HG03378 (cell line): Measurements from ENCODE around the gene PTPRR.

ENCODE experiments used
- ATAC-seq: cut with Tn5 transposase; IDR thresholded peaks from one replicate; pipeline ENCODE4 v1.9.1; 2021; ENCODE audit warnings: mild to moderate bottlenecking, moderate library complexity; ENCODE audit not compliant: unreplicated experiment

Gene PTPRR

DNA sequence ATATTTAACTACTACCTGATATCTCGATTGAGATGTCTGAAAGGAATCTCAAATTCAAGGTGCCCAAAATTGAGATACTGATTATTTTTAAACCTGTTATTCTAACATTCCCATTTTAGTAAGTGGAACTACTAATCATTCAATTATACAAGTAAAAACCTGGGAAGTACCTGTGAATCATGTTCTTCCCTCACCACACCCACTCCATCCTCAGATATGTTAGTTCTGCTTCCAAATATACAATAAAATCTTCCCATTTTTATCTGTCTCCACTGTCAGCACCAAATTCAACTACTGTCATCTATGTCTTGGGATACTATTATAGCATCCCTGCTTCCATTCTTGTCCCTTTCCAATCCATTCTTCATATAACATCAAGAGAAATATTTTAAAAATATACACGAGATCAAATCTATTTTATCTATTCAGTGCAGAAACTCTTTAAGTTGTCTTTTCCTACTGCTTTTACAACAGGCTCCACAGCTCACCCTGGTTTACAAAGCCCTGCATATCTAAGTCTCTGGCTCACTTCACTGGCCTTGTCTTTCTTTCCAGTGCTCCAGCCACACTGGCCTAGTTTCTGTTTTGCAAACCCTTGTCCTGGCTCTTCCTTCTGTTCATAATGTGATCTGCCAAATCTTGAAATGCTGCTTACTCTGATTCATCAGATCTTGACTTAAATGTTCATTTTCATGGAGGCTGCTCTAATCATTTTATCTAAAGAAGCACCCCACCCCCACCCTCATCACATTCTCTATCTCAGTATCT is 122.3 kb downstream of the PTPRR start:
- no peak for ATAC-seq

DNA sequence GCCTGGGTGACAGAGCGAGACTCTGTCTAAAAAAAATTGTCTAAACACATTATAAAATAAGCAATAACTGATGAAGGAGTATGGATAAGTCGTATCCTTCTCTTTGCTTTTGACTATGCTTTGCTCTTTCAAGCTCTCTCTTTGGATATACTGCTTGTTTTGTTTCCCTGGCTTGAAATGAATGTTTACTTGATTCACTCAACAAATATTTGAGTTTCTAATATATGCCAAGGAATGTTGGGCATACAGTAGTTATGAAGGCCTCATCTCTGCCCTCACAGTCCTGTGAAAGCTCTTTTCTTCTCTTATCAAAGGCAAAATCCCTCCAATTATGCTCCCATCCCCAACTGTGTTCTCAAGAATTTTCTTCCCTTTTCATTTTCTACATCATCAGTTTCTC is 123.5 kb downstream of the PTPRR start:
- ATAC-seq, result no peak

- ATAC-seq, result no peak
Observed at GRCh38 chr12:70795608-70796007, 124.9 kb downstream of the PTPRR start.

DNA sequence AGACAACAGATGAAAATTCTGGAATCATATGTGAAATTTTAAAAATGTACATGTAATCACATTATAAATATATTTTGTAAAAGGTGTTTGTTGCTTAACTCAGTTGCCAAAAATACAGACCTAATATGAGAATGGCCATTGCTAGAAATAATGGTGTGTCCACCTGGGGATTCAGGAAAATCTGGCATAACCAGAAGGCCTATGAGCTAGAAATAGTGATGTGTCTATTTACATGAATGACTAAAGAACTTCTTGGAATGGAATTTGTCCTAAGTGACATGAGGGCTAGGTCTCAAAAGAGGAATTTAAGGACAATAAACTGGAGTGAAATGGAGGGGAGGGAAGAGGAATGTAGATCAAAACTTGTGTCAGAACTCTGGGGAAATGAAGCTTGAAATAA is 126.4 kb downstream of the PTPRR start:
- ATAC-seq, result no peak

DNA sequence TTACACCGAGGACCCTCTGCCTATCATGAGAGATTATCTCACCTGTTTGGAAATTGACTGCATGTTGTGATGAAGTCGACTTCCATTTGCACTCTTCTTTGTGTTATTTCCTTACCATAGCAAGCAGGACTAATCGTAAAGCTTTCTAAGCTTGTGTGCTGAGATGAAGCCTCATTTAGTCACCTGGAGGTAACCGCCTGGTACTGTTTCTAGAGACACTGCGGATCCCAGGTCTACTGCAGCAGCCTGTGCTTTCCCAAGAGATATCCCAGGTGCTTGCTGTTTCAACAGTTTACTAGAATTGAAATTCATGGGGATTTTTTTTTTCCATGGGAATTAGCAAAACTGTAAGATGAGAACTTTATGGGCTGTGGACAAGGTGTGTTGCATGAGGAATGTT is 131.8 kb downstream of the PTPRR start:
- no peak for ATAC-seq

- ATAC-seq, result no peak
Observed at GRCh38 chr12:70787612-70788011, 132.9 kb downstream of the PTPRR start.

GRCh38 chr12:70785896-70786295 is 134.6 kb downstream of the PTPRR start:
- no peak for ATAC-seq

DNA sequence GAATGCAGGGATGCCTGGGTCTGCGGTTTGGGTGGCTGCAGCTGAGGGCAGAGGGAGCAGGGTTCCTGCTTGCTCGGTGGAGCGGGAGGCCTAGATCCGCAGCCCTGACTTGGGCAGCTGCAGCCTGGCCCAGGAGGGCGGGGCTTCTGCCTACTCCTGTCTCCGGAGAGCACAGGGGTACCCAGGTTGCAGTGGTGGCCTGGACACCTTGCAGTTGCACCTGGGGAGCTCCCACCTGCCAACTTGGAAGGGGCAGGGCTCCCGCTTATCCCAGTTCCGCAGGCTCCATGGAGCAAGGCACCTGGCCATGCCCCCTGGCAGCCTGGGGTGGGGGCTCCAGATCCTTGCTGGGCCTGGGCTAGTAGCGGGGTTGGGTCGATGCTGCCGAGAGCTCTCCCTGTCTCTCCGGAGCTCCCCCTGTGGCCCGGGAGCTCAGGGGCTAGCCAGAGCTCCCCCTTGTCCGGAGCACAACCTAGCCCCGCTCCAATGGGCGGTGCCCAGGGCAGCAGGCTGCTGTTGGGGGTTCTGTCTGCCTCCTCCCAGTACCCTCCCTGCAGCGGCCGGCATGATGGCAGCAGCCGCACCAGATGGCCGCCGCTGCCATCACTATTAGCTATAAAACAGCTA is 136.4 kb downstream of the PTPRR start:
- no peak for ATAC-seq

DNA sequence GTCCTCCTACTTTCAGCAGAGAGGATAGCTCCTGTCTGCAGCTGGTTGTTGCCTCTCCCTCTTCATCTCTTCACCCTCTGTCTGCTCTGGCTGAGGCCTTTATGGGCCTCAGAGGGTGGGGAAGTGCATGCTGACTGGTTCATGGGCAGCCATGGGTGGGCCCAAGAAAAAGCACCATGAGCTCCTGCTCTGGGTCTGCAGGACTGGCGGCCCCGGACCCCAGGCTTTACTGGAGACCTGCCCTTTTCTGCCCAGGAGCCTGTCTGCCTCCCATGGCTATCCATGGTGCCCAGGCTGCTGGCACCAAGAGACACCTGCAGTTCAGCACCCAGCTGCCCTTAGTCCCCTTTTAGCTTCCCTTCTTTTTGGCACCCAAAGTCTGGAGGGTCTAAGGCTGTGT is 137.1 kb downstream of the PTPRR start:
- ATAC-seq, result no peak

GRCh38 chr12:70779250-70779649 is 141.3 kb downstream of the PTPRR start:
- ATAC-seq, result no peak

GRCh38 chr12:70774055-70774454 is 146.5 kb downstream of the PTPRR start:
- ATAC-seq, result no peak

- no peak for ATAC-seq
Observed at GRCh38 chr12:70772836-70773235, 147.7 kb downstream of the PTPRR start.

- ATAC-seq, result no peak
Observed at GRCh38 chr12:70771581-70771980, 149.0 kb downstream of the PTPRR start.

DNA sequence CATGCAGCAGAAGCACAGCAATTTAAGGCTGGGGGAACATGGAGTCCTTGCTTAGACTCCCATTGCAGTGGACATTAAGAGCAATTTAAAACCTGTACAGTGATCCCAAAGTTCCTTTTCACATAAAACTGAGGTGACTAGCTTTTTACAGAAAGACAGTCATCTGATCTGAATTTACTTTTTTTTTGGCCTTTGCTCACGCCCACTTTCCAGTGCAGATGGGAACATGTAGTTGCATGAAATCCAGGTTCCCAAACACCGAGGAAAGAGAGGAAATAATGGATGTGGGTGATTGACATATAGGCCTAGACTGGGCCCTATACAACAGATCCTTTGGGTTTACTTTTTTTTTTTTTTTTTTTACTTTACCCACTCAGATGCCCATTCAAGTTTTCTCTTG is 156.9 kb downstream of the PTPRR start:
- ATAC-seq, result no peak

DNA sequence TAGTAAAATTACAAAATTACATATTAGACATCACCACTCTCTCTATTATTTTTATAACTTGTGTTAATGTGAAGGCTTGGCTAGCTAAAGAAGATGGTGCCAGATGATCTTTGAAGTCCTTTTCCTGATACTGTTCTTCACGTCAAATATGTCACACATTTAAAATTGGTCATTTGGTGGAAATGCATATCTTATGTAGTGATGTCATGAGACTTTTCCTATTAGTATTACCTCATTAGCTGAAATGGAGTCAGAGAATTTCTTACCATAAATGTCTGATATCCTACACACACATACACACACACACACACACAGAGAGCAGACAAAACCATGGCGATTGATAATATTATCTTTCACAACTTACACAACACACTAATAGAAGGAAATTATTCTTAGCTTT is 158.5 kb downstream of the PTPRR start:
- ATAC-seq, result no peak

DNA sequence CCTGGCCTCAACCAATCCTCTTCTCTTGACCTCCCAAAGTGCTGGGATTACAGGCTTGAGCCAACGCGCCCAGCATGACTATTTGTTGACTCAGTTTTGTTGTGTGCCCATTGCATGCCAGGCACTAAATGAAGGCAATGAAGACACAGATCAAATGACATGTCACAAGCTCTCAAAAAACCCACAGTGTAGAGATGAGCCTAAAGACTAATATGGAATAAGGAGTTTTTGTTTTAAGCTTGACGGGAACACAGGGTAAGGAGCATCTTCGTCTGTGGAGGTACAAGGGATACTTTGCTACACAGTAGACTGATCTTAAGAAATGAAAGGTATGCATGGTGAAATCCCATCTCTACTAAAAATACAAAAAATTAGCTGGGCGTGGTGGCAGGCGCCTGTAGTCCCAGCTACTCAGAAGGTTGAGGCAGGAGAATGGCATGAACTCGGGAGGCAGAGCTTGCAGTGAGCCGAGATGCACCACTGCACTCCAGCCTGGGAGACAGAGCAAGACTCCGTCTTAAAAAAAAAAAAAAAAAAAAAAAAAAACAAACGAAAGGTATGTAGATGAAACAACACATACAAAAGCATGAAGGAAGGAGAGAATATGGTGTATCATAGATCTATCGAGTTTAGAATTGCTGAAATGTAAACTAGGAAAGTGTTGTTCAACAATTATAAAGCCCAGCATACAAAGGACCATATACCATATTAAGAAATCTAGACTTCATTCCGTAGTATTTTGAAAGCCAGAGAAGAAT is 161.2 kb downstream of the PTPRR start:
- ATAC-seq, result no peak

GRCh38 chr12:70758494-70758845 is 162.1 kb downstream of the PTPRR start:
- ATAC-seq, result no peak

DNA sequence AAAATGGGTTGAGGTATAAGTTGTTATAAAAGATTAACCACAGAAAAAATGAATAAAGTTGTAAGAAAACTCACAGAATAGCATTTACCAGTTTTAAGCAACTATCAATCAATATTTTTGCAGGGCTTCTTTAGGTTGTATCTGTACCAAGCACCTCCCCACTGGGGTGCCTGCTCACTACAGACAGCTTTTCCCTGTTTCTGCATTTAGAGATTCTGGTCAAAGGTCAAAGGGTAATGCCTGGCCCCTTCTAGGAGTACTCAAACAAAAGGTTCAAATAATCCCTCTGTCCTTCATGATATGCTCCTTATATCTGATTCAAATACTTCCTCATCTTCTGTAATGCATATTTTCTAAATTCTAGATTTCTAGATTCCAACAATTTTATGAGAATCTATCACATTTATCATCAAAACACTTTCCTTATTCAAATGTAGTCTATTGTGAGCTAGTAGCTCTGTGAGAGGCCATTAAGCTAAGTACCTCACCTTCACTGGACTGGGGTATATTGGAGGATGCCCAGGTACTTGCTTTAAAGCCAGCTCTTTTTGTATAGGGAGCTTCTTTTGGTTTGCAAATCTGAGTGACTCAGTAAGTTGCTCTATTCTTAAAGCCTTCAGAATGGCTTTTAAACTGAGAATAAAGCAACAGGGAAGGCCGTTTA is 162.6 kb downstream of the PTPRR start:
- ATAC-seq, result no peak

DNA sequence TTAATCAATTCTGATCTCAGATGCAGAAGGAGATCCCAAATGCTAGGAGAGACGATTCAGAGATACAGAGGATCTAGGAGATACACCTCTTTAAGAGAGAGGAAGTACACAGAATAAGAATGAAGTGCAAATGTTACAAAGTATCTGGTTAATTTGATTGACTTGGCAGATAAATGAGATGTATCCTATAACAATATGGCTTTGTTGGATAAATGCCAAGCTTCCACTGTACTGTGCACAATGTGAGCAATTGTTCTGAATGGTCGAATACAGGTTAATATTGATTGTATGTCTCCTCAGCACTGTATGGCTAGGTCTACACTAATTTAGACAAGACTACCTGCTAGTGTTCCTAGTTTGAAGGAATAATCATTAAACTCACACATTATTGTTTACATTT is 163.7 kb downstream of the PTPRR start:
- ATAC-seq, result no peak

GRCh38 chr12:70756118-70756517 is 164.4 kb downstream of the PTPRR start:
- ATAC-seq, result no peak

- no peak for ATAC-seq
Observed at GRCh38 chr12:70754330-70754741, 166.2 kb downstream of the PTPRR start.

DNA sequence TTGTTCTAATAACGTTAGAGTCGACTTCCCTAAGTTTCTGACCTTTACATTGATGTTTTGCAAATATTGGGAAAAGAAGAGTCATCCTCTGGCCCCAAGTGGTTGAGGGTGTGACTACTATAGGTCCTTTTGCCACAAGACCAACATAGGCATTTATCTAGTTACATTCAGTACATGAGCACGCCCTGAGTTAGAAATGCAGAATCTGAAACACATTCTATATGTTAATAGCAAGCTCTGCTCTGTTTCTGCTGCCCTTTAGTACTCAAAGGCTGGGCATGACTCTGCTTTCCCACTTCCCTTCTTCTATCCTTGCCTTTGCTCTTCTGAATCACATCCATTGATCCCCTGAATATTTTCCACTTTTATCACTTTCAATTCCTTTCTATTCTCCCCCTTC is 168.2 kb downstream of the PTPRR start:
- ATAC-seq, result no peak
